Umbilical cord (tissue), 2 donors: ENCODE data around the gene KCNQ2. TPM values are rescaled to one million over a fixed set of nuclear protein-coding genes. Genes with fewer than 3 reads are reported as not detected.
A peak's percentile ranks its signal among the peaks of the same experiment; 100 is the strongest.
"Not testable (repeated sequence)": the region's sequence is repeated elsewhere in the genome, so short reads cannot be mapped to it uniquely, and the experiment has no call there.

Experiments used
- DNase-seq: peaks from one replicate; pipeline ENCODE4 v3.0.0-alpha.2; 2015; ENCODE audit warnings: low spot score
- total RNA-seq: library from RNA; depleted of rRNA; stranded (reverse); fragments of >200 nt; gene quantifications from one replicate; pipeline ENCODE4 v1.2.3, GENCODE V29; 2014; ENCODE audit warnings: low replicate concordance; ENCODE audit not compliant: insufficient read depth

The KCNQ2 gene
- total RNA-seq, 1 donor from 2014 or later: 0.96 TPM

GRCh38 chr20:63387917-63388316 lies 84.5 kb downstream of the KCNQ2 start:
- DNase-seq: no peak

GRCh38 chr20:63387393-63387792 lies 85.1 kb downstream of the KCNQ2 start:
- DNase-seq: no peak

- DNase-seq: no peak
Observed at GRCh38 chr20:63386491-63386890, 86.0 kb downstream of the KCNQ2 start.

- no peak for DNase-seq
Observed at GRCh38 chr20:63385819-63386218, 86.6 kb downstream of the KCNQ2 start.

GRCh38 chr20:63384336-63384735 lies 88.1 kb downstream of the KCNQ2 start:
- DNase-seq: no peak

GRCh38 chr20:63383556-63383955 lies 88.9 kb downstream of the KCNQ2 start:
- no peak for DNase-seq

- no peak for DNase-seq
Observed at GRCh38 chr20:63382551-63383300, 89.7 kb downstream of the KCNQ2 start.

- DNase-seq: no peak
Observed at GRCh38 chr20:63381781-63382431, 90.5 kb downstream of the KCNQ2 start.

- no peak for DNase-seq
Observed at GRCh38 chr20:63380346-63380870, 92.0 kb downstream of the KCNQ2 start.

- DNase-seq: not testable (repeated sequence)
Observed at GRCh38 chr20:63379872-63380271, 92.6 kb downstream of the KCNQ2 start.

- DNase-seq: no peak
Observed at GRCh38 chr20:63379296-63379695, 93.2 kb downstream of the KCNQ2 start.

- no peak for DNase-seq
Observed at GRCh38 chr20:63378626-63379025, 93.8 kb downstream of the KCNQ2 start.

- no peak for DNase-seq
Observed at GRCh38 chr20:63377951-63378381, 94.5 kb downstream of the KCNQ2 start.

GRCh38 chr20:63377256-63377941 lies 95.1 kb downstream of the KCNQ2 start:
- DNase-seq: no peak

GRCh38 chr20:63376283-63377250 lies 95.9 kb downstream of the KCNQ2 start:
- DNase-seq: no peak

GRCh38 chr20:63375438-63375837 lies 97.0 kb downstream of the KCNQ2 start:
- DNase-seq: no peak

- no peak for DNase-seq
Observed at GRCh38 chr20:63374504-63374903, 98.0 kb downstream of the KCNQ2 start.

GRCh38 chr20:63373996-63374395 lies 98.5 kb downstream of the KCNQ2 start:
- DNase-seq: no peak

GRCh38 chr20:63372971-63373885 lies 99.2 kb downstream of the KCNQ2 start:
- peak; percentile 36 for DNase-seq

- DNase-seq: no peak
Observed at GRCh38 chr20:63371291-63371865, 101.1 kb downstream of the KCNQ2 start.
